Neural cell (in vitro differentiated cells): ENCODE results near the gene CTNNB1. TPM values are rescaled to one million over a fixed set of nuclear protein-coding genes. Genes with fewer than 3 reads are reported as not detected.

ENCODE experiments used
- H2AFZ ChIP-seq: fragments of 200-600, 300-800 bp; sonication (generic), shearing (Covaris generic); 2 replicates; pipeline ENCODE4 v1.6.0; 2014; ENCODE audit warnings: low read depth, mild to moderate bottlenecking, antibody characterized with exemption, low read length, moderate library complexity
- H3F3A ChIP-seq: fragments of 200-600 bp; shearing (Covaris generic); 2 replicates; pipeline ENCODE4 v1.6.1; 2016; ENCODE audit warnings: mild to moderate bottlenecking, moderate library complexity, mixed read lengths, antibody characterized with exemption, low read length; ENCODE audit not compliant: insufficient read depth, poor library complexity, severe bottlenecking
- H3K27ac ChIP-seq: fragments of 200-600, 300-800 bp; sonication (generic), shearing (Covaris generic); 2 replicates; pipeline ENCODE4 v1.5.1; 2014; ENCODE audit warnings: mild to moderate bottlenecking, low read length, moderate library complexity
- H3K27me3 ChIP-seq: fragments of 300-800, 200-600 bp; sonication (generic), shearing (Covaris generic); 2 replicates; pipeline ENCODE4 v1.6.0; 2014; ENCODE audit warnings: mild to moderate bottlenecking, low read depth, low read length, moderate library complexity; ENCODE audit not compliant: insufficient read depth
- H3K36me3 ChIP-seq: fragments of 300-800, 200-600 bp; sonication (generic), shearing (Covaris generic); 2 replicates; pipeline ENCODE4 v1.5.1; 2014; ENCODE audit warnings: mild to moderate bottlenecking, antibody characterized with exemption, low read length, moderate library complexity; ENCODE audit not compliant: insufficient read depth
- H3K4me2 ChIP-seq: fragments of 300-800, 200-600 bp; sonication (generic), shearing (Covaris generic); 2 replicates; pipeline ENCODE4 v1.6.0; 2014; ENCODE audit warnings: mild to moderate bottlenecking, low read length
- H3K4me3 ChIP-seq: fragments of 300-800, 200-600 bp; sonication (generic), shearing (Covaris generic); 2 replicates; pipeline ENCODE4 v1.5.1; 2014; ENCODE audit warnings: mild to moderate bottlenecking, low read length, moderate library complexity
- H3K79me2 ChIP-seq: fragments of 200-600 bp; shearing (Covaris generic); replicated peaks from 2 replicates; pipeline ENCODE4 v1.6.0; 2014; ENCODE audit warnings: mild to moderate bottlenecking, low read length, moderate library complexity; ENCODE audit not compliant: insufficient read depth
- H3K9ac ChIP-seq: fragments of 300-800, 200-600 bp; sonication (generic), shearing (Covaris generic); 2 replicates; pipeline ENCODE4 v1.6.1; 2016; ENCODE audit warnings: mild to moderate bottlenecking, low read length, mixed read lengths
- H3K9me2 ChIP-seq: fragments of 200-600 bp; shearing (Covaris generic); 2 replicates; pipeline ENCODE4 v1.6.1; 2016; ENCODE audit warnings: mild to moderate bottlenecking, low read length, mixed read lengths; ENCODE audit not compliant: insufficient read depth
- H3K9me3 ChIP-seq: fragments of 200-600, 300-800 bp; sonication (generic), shearing (Covaris generic); 2 replicates; pipeline ENCODE4 v1.6.1; 2016; ENCODE audit warnings: mild to moderate bottlenecking, mixed run types, low read length, moderate library complexity, mixed read lengths
- H4K20me1 ChIP-seq: fragments of 200-600 bp; shearing (Covaris generic); 2 replicates; pipeline ENCODE4 v1.6.1; 2016; ENCODE audit warnings: mild to moderate bottlenecking, mixed run types; ENCODE audit not compliant: insufficient read depth
- EP300 ChIP-seq: fragments of 450-650 bp; conservative IDR thresholded peaks from 2 replicates; pipeline ENCODE4 v1.6.1; 2014; ENCODE audit warnings: antibody characterized with exemption, mild to moderate bottlenecking, moderate library complexity; ENCODE audit not compliant: poor library complexity, severe bottlenecking
- EZH2 ChIP-seq: fragments of 200-600, 300-800 bp; shearing (Covaris generic), sonication (generic); IDR thresholded peaks from 2 replicates; pipeline ENCODE4 v1.6.1; 2014; ENCODE audit warnings: antibody characterized with exemption, low read length, borderline replicate concordance, mild to moderate bottlenecking; ENCODE audit not compliant: insufficient read depth, poor library complexity, severe bottlenecking
- MXI1 ChIP-seq: fragments of 450-650 bp; conservative IDR thresholded peaks from 2 replicates; pipeline ENCODE4 v1.6.1; 2014; ENCODE audit warnings: antibody characterized with exemption, mild to moderate bottlenecking; ENCODE audit not compliant: poor library complexity, severe bottlenecking
- POLR2AphosphoS5 ChIP-seq: IDR thresholded peaks from 2 replicates; pipeline ENCODE4 v1.6.1; 2012
- RAD21 ChIP-seq: fragments of 450-650 bp; conservative IDR thresholded peaks from 2 replicates; pipeline ENCODE4 v1.6.1; 2014; ENCODE audit warnings: antibody characterized with exemption, mild to moderate bottlenecking, moderate library complexity
- REST ChIP-seq: IDR thresholded peaks from 2 replicates; pipeline ENCODE4 v1.6.1; 2012; ENCODE audit warnings: borderline replicate concordance
- SMC3 ChIP-seq: fragments of 450-650 bp; conservative IDR thresholded peaks from 2 replicates; pipeline ENCODE4 v1.6.1; 2014; ENCODE audit warnings: antibody characterized with exemption, mild to moderate bottlenecking, moderate library complexity; ENCODE audit not compliant: poor library complexity
- TAF1 ChIP-seq: IDR thresholded peaks from 2 replicates; pipeline ENCODE4 v1.6.1; 2012; ENCODE audit warnings: low read depth
- polyA plus RNA-seq: library from polyadenylated mRNA; depleted of rRNA; stranded (reverse); fragments of >200 nt; gene quantifications from 2 replicates; pipeline ENCODE4 v1.2.3, GENCODE V29; 2014
- TF ChIP-seq, protein P1 (sequence below): fragments of 450-650 bp; IDR thresholded peaks from 2 replicates; pipeline ENCODE4 v1.5.1; 2014; ENCODE audit warnings: antibody characterized with exemption, mild to moderate bottlenecking, moderate library complexity; ENCODE audit not compliant: poor library complexity, severe bottlenecking

Gene CTNNB1
- polyA plus RNA-seq, 1 donor from 2014 or later = 317 TPM

- no peak overlapping the region for H3K27ac ChIP-seq
- H4K20me1 ChIP-seq = no peaks in the 10 kb centered on the region
- H3K27me3 ChIP-seq = no peaks in the 10 kb centered on the region
- H3K9me2 ChIP-seq = no peaks in the 10 kb centered on the region
- H2AFZ ChIP-seq = no peak overlapping the region
- no peak overlapping the region for H3K4me3 ChIP-seq
- TF ChIP-seq TAF1 (no peak), RAD21 (no peak), SMC3 (no peak), EP300 (no peak), REST (no peak), POLR2AphosphoS5 (no peak), EZH2 (no peak), MXI1 (no peak)
- TF ChIP-seq, protein P1, sequence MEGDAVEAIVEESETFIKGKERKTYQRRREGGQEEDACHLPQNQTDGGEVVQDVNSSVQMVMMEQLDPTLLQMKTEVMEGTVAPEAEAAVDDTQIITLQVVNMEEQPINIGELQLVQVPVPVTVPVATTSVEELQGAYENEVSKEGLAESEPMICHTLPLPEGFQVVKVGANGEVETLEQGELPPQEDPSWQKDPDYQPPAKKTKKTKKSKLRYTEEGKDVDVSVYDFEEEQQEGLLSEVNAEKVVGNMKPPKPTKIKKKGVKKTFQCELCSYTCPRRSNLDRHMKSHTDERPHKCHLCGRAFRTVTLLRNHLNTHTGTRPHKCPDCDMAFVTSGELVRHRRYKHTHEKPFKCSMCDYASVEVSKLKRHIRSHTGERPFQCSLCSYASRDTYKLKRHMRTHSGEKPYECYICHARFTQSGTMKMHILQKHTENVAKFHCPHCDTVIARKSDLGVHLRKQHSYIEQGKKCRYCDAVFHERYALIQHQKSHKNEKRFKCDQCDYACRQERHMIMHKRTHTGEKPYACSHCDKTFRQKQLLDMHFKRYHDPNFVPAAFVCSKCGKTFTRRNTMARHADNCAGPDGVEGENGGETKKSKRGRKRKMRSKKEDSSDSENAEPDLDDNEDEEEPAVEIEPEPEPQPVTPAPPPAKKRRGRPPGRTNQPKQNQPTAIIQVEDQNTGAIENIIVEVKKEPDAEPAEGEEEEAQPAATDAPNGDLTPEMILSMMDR = no peak
- H3K9ac ChIP-seq = no peak overlapping the region
- H3K79me2 ChIP-seq = no peaks in the 10 kb centered on the region
- no peak overlapping the region for H3K4me2 ChIP-seq
- H3F3A ChIP-seq = no peaks in the 10 kb centered on the region
- no peaks in the 10 kb centered on the region for H3K9me3 ChIP-seq
- H3K36me3 ChIP-seq = no peaks in the 10 kb centered on the region
These were observed 31.4 kb upstream of the CTNNB1 start for GRCh38 chr3:41167722-41168497.

DNA sequence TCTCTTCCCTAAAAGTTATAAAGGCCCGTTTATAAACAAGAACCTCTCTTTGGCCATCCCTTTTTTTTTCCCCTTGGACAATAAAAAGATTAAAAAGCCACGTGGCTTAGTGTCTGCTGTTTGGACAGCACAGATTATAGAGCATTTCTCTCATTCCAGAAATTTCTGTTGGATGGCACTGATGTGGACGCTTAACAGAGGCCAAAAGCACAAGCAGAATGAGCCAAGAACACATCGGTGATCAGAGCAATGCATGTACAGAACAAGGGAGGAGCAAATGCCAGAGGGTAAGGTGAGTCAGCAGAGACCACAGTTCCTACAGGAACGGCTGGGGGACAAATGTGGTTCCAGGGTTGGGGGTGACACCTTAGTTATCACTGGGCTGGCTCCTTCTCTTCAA is 30.3 kb upstream of the CTNNB1 start:
- no peak overlapping the region for H3K4me3 ChIP-seq
- no peaks in the 10 kb centered on the region for H3K36me3 ChIP-seq
- TF ChIP-seq EP300 (no peak), REST (no peak), RAD21 (no peak), SMC3 (no peak), EZH2 (no peak), POLR2AphosphoS5 (no peak), TAF1 (no peak), MXI1 (no peak)
- TF ChIP-seq, protein P1 = no peak
- no peaks in the 10 kb centered on the region for H3K9me3 ChIP-seq
- H2AFZ ChIP-seq = no peak overlapping the region
- H3K9ac ChIP-seq = no peak overlapping the region
- H3K27me3 ChIP-seq = no peaks in the 10 kb centered on the region
- H3K9me2 ChIP-seq = no peaks in the 10 kb centered on the region
- no peaks in the 10 kb centered on the region for H3K79me2 ChIP-seq
- no peak overlapping the region for H3K4me2 ChIP-seq
- no peaks in the 10 kb centered on the region for H3F3A ChIP-seq
- no peaks in the 10 kb centered on the region for H4K20me1 ChIP-seq
- no peak overlapping the region for H3K27ac ChIP-seq
